NT2/D1 (cell line): Measurements from ENCODE around the gene RSKR.

Experiments
- YY1 ChIP-seq: IDR thresholded peaks from 2 replicates; pipeline ENCODE4 v1.6.1; 2011; ENCODE audit not compliant: insufficient read length, insufficient read depth
- ZNF274 ChIP-seq: IDR thresholded peaks from 2 replicates; pipeline ENCODE4 v1.6.1; 2011; ENCODE audit warnings: mild to moderate bottlenecking, low read depth, low read length

DNA sequence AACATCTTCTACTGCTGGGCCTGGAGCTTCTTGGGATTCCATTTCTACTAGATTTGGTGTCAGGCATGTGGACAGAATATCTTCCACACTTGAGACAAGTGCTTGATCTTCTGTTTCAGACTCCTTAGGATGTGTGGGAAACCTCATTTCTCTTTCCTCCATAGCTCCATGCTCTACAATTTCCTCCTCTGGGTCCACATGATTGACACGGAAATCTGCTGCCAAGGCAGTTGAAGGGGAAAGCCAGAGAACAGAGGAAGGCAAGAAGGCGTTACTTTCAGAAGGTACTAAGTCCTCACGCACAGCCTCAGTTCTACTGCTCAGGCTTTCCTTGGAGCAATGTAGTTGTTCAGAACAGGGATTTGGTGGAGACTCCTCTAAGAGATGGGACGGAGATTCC is 21.7 kb downstream of the RSKR start:
- TF ChIP-seq ZNF274 (no peak), YY1 (no peak)
